ACHN (cell line): ENCODE results near the gene PCDHGA6.
"Not testable (repeated sequence)": the region's sequence is repeated elsewhere in the genome, so short reads cannot be mapped to it uniquely, and the experiment has no call there.

Experiments used
- DNase-seq: peaks from one replicate; pipeline ENCODE4 v3.0.0-alpha.2; 2015
- in situ Hi-C: cut with HindIII; loops from 2 replicates; pipeline ENCODE4 v1.10.0; 2017; ENCODE audit warnings: low sequenced_read_pairs, low pct_ligation_motif_present, low pct_unique_long_range_greater_than_20kb

The PCDHGA6 gene

GRCh38 chr5:141387557-141388311 is 14.0 kb downstream of the PCDHGA6 start, which contains the start of gene PCDHGB4:
Gene PCDHGB4, plus strand, starts transcription at chr5:141387698. Its CDS starts 187 bp downstream, at chr5:141387885.
- in situ Hi-C loops, DNase-seq: not testable (repeated sequence)

- in situ Hi-C loops = no loop called here
- no peak for DNase-seq
These were observed 15.0 kb downstream of the PCDHGA6 start for GRCh38 chr5:141388661-141389060.

GRCh38 chr5:141389153-141390042 is 15.7 kb downstream of the PCDHGA6 start:
- DNase-seq = no peak
- in situ Hi-C loops = no loop called here

GRCh38 chr5:141392429-141393198 is 18.9 kb downstream of the PCDHGA6 start, which contains the start of gene PCDHGA8:
Gene PCDHGA8, plus strand, starts transcription at chr5:141392633. Its CDS starts 181 bp downstream, at chr5:141392814.
- DNase-seq = no peak
- in situ Hi-C loops = no loop called here

GRCh38 chr5:141393267-141393666 is 19.6 kb downstream of the PCDHGA6 start:
- in situ Hi-C loops = no loop called here
- DNase-seq = no peak

GRCh38 chr5:141394401-141395187 is 20.9 kb downstream of the PCDHGA6 start:
- DNase-seq, in situ Hi-C loops: not testable (repeated sequence)

- DNase-seq, in situ Hi-C loops: not testable (repeated sequence)
These were observed 24.3 kb downstream of the PCDHGA6 start, which contains the start of gene PCDHGB5 for GRCh38 chr5:141397756-141398551. Gene PCDHGB5, plus strand, starts transcription at chr5:141397947. Its CDS starts 181 bp downstream, at chr5:141398128.

- DNase-seq = no peak
- in situ Hi-C loops = no loop called here
These were observed 24.9 kb downstream of the PCDHGA6 start for GRCh38 chr5:141398608-141399007.

GRCh38 chr5:141399555-141400258 is 26.0 kb downstream of the PCDHGA6 start:
- in situ Hi-C loops = no loop called here
- DNase-seq = no peak

GRCh38 chr5:141402553-141403243 is 29.0 kb downstream of the PCDHGA6 start, which contains the start of gene PCDHGA9:
Gene PCDHGA9, plus strand, starts transcription at chr5:141402778. Its CDS starts 175 bp downstream, at chr5:141402953.
- no peak for DNase-seq
- in situ Hi-C loops = no loop called here

- no peak for DNase-seq
- in situ Hi-C loops = no loop called here
These were observed 29.7 kb downstream of the PCDHGA6 start for GRCh38 chr5:141403387-141403786.

- DNase-seq, in situ Hi-C loops: not testable (repeated sequence)
These were observed 34.3 kb downstream of the PCDHGA6 start, which contains the start of gene PCDHGB6 for GRCh38 chr5:141407790-141408505. Gene PCDHGB6, plus strand, starts transcription at chr5:141408021. Its CDS starts 182 bp downstream, at chr5:141408203.

- DNase-seq = no peak
- in situ Hi-C loops = no loop called here
These were observed 36.1 kb downstream of the PCDHGA6 start for GRCh38 chr5:141409598-141410306.

GRCh38 chr5:141411575-141411974 is 37.9 kb downstream of the PCDHGA6 start:
- no peak for DNase-seq
- in situ Hi-C loops = no loop called here
